Amniotic epithelial cell (primary cell): Measurements from ENCODE around the gene C1orf116.

Experiments
- DNase-seq: peaks from one replicate; pipeline ENCODE4 v3.0.0-alpha.2; 2010; ENCODE audit warnings: low read depth

Gene C1orf116

DNA sequence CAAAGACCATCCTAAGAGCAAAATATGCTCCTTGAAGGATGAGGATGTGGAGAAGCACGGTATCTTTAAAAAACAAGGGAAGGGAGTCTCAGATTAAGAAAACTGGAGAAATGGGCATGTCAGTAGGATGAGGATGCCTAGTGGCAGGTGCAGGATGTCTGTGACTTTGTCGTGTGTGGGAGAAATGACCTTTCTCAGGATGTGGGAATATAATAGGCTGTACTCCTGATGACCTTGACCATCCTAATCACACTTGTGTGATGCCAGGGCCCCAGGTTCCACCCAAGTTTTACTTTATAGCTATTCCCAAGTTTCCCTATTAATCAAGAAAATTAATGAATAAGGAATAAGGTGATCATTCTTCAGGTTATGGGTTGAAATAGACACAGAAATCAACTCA lies 12.9 kb downstream of the C1orf116 start:
- no peak for DNase-seq

DNA sequence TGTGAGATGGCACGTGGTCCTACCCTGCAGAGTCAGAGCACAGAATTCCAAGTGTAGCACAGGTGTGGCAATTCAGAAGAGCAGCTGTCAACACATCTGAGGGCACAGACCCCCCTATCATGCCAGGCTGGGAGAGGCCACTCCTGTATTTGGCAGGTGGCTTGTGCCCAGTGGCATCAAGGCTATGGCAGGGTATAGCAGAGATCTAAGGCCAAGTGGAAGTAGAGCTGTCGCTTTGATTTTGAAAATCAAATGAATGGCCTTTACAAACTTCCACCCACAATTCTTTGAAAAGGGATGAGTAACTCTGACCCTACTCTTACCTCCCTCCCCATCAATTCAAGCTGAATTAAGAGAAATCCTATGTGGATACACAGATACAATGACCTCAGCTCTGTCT lies 13.4 kb downstream of the C1orf116 start:
- no peak for DNase-seq

DNA sequence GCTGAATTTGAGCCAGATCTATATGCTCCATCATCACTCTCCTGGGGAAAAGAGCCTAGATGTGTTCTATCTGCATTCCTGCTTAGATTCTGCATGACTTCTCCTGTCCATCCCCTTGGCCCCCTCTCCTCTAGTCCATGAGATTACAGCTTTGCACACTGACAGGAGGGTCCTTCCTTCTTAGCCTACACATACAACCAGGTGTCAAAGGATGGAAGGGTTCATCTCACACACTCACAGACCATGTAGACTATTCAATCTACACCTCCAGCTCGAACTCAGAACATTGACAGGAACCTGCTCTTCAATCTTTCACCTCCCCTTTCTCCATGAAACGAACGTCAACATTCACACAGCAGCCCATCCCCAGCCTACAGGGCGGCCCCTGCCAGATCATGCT lies 13.8 kb downstream of the C1orf116 start:
- no peak for DNase-seq

DNA sequence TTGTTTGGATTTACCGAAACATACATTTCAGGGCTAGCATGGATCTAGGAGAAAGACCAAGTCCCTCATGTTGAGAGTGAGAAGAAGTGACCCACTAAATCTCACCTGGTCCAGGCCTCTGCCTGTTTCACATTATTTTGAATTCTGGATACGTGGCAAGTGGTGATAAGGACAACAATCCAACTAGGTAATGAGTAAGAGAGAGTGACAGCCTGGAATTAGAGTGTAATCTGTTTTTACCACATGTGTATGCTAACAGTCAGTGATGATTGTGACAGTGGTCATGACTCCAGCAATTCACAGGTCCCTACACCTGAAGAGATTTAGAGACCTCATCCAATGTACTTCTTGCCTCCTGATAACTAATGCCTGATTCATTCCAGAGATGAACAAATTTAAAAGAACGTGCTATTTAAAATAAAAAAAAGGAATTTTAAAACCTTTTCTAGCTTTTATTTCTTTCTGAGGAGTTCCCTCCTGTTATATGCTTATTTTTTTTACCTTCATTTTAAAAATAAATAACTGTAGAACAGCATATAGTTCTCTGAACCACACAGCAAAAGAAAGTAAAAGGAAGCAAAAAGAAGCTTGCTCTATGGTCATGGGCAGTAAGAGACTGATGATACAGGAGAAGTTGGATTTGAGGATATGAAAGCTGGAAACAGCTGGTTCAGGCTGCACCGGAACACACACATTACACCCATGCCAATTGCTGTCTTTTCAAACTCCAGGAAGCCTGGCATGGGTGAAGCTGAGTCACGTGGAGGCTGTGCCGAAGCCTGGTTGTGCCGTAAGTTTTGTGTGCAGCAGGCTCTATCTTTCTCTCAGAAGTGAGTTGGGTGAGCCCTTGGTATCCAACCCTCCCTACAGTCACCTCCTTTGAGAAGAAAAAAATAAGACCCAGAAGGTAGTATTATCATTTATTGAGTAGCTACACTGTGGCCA lies 14.7 kb downstream of the C1orf116 start:
- no peak for DNase-seq

DNA sequence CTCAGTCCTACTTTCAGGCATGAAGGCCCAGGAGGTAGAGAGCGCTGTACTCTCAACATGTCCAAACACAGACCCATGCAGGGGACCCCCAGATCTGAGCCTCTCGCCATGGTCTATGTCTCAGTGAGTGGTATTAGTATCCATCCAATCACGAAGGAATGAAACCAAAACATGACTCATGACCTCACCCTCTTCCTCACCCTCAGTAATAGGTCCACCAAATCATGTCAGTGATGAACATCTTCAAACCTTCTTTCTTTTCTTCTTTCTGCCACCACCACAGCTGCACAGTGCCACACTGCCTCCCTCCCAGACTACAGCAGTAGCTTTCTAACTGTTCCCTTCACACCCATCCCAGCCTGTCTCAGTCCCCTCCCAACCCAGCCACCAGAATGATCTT lies 16.8 kb downstream of the C1orf116 start:
- DNase-seq = no peak

DNA sequence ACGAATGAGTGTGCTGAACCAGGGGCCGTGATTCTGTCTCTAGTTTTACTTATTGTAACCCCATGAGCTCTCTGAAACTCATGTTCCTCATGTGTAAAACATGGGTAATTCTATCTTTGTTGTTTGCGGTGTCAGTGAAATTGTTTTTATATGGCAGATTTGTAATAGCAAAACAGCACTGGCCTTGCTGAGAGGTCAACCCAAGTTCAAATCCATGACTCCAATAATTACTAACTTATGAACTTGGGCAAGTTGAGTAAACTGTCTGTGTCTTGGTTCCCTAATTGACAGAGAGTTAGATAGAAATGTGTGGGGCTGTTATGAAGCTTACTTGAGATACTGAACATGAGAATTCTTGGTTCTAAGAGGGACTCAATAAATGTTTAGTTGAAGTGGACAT lies 17.8 kb downstream of the C1orf116 start:
- DNase-seq = no peak

DNA sequence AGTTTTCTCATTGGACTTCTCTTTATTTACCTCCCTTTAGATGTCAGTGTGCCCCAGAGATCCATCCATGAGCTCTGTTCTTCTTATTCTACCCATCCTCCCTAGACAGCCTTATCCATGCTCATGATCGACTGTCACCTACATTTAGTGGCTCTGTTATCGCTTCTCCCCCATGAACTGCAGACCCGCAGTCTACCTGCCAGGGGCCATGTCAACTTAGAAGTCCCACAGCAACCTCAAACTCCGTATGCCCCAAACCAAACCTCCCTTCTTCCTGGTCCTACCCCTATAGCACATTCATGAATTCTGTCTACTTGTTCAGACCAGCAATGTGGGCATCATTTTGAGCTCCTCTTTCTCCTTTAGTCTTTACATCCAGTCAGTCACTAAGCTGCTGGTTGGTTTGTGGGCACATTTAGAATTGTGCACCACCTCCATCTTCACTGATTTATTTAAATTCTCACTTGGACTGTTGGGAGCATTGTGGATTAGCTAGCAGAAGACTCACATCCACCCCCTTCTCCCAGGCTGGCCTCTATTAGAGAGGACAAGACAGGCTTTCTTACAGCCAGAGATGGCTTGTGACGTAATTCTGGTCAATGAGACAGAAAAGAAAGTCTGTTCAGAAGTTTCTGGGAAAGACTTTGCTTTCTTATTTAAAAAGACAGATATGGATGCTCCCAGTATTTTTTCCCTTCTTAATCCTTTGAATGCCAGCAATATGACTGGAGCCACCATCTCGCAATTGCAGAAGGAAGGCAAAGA lies 19.1 kb downstream of the C1orf116 start:
- no peak for DNase-seq

DNA sequence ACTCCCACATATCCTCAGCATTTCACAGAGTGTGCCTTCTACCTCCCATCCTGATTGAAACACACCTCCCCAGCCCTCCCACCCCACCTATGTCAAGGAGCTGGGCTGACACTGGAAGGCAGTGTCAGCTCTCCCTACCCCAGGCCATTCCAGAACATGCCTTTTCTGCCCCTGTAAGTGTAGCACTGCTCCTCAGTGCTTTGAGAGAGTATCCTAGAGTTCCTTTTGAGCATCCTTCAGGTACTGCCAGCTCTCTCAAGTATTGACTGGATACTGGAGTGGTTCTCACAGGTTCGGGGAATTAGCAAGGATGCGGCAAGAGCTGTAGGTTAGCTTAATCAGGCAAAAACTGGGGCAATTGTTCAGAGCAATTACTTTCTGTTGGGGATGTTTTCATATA lies 21.8 kb downstream of the C1orf116 start:
- no peak for DNase-seq

DNA sequence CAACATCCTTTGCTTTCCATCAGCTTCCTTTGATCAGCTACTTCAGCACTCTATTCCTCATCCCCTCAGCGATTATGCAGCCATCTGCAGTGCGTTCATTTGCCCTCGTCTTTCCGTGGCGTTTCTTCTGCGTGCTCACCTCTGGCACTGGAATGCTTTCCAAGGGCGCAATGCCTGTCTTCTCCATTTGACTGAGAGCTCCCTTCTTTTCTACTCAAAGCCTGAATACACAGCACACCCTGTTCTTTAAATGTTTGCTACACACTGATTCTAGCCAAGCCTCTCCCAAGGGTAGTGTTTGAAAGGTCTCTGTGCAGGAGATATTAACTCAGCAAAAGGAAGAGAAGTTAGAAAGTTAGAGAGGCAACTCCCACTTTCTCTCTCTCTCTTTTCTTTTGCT lies 22.6 kb downstream of the C1orf116 start:
- DNase-seq = no peak

DNA sequence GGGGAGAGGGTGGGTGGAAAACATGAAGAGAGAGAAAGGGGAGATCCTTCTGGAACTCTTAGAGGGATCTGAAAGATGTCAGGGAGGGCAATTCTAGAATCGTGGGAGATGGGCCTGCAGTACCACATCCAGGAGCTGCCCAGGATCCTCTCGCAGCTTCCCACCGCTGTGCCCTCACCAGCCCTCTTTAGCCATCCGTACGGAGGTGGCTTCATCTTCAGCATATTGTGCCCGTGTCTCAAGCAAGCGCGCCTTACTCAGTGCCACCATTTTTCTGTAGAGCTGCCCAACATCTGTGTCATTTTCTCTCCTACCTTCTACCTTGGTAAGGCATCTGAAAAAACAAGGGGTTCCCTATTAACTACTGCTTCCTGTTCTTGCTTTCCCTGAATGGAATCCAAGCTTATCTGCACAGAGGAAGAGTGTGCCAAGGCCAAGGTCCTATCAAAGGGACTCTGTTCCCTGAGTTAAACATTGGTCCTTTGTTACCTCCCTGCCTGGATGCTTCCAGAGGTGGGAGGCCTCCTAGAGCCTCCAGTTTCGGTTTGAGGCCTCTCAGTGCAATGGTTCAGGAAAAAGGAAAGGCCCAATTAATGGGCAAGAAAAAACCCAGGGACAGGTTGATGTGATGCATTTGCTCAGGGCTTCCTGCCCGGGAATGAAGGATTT lies 23.2 kb downstream of the C1orf116 start:
- no peak for DNase-seq

DNA sequence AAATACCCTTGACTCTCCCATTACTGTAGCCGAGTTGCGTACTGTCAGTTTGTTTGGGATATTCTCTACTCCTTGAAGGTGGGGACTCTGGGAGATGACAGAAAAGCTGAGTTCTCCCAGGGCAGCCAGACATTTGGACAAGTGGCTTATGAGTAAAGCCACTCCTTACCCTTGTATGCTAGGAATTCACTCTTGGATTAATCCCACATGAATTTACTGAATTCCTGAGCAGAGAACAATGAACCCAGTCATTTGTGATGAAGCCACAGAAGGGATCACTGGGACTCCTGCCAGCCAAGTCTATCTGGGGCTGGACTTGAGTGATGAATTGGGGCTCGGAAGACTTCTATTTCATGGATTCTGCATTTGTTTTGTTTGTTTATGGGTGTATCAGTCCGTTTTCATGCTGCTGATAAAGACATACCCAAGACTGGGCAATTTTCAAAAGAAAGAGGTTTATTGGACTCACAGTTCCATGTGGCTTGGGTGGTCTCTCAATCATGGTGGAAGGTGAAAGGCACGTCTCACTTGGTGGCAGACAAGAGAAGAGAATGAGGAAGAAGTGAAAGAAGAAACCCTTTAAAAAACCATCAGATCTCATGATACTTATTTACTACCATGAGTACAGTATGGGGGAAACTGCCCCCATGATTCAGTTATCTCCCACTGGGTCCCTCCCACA lies 25.1 kb downstream of the C1orf116 start:
- DNase-seq = peak; percentile 93

DNA sequence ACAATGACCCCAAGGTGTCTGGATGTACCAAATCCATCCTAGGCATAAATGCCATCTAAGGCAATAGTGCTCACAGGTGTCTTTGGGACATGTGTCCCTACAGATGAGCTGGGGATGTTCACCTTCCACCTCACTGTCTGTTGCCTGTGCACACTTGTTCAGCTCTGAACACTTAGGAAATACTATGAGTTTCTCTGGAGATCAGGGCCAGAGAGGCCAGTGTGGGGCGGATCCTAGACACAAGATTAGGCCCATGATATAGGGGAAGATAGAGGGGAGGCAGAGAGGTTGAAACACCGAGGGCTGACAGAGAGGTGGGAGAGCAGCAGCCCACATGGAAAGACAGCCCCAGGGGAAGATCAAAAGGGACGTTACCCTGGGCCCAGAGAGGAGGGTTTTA lies 25.6 kb downstream of the C1orf116 start:
- no peak for DNase-seq

DNA sequence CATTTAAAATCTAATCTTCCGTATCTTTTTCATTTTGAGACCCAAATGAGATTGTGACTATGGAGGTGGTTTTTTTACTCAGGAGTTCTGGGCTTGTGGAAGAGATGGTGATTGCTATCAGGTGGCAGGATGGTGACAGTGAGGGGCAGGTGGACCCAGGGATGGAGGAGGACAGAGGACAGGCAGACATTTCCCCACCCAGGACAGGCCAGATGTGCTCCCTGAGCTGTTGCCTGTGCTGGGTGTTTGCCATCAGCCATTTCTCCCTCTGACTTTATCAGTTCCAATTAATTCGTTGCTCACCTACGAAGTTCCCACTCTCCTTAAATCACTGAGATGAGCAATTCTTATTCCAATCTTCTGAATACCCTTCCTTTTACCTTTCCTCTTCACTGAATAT lies 26.5 kb downstream of the C1orf116 start:
- no peak for DNase-seq

DNA sequence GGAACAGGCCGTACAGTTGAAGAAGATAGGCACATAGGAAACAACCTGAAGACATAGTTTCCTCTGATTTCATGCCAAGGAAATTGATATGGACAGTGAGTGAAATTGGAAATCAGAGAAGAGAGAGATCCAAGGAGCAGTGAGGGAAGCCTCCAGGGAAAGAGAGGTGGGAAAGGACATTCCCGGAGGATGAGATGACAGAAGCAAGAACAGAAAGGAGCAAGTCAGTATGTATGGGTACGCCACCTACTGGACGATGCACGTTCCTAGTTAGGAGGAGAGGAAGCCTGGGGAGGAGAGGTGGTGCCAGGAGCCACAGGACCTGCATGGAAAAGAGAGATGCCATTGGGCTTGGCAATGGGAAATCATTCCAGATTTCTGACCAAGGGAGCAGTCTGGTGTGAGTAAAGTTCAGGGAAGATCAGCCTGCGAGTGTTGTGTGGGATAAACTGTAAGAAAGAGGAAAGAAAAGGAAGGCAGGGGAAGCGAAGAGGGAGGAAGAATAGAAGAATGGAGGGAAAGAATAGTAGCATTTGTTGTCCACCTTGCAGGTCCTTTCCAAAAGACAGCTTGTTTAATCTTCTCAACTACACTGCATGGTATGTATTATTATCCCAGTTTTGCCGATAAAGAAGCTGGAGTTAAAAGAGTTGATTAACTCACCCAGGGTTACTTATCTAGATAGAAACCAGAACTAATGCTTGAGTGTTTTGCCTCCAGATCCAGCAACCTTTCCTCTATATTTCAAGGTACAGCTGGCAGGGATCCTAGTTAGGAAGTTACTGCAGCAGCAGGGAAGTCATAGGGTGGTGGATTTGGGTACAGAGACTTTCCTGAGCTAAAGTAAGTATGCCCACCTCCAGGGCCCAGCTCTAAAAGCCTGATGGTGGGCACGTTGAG lies 27.4 kb downstream of the C1orf116 start:
- DNase-seq = peak; percentile 79

DNA sequence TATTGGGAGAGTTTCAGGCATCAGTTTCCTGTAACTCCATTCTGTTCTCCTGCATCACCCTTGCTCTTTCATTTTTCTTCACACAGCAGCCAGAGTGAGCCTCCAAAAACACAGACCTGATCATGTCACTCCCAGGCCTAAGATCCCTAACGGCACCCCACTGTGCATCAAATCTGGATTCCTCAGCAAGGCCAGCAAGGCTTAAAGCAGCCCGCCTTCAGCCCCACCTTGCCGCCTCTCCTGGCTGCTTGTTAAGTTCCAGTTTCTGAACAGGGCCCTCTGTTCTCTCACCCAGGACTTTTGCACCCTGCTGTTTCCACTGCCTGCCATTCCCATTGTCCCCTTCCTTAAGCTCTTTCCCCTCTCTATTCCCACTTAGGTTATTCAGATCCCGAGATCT lies 29.3 kb downstream of the C1orf116 start:
- no peak for DNase-seq

DNA sequence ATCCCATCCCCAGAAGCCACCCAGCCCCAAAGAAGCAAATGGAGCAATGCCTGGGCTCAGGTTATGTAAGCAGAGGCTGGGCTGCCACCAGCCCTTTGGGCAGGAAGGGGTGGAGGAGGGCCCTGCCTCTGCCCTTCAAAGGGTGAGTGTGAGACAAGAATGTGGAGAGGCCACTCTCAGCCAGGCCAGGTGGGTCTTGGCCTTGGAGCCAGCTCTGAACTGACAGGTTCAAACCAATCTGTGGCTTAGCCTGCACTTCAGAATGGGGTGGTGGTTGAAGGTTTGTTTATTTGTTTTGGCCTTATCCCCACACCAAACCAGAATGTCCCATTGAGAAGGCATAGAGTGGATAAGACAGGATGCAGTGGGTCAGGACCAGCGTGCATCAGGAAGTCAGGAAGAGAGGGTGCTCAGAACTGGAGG lies 29.8 kb downstream of the C1orf116 start:
- DNase-seq = no peak

DNA sequence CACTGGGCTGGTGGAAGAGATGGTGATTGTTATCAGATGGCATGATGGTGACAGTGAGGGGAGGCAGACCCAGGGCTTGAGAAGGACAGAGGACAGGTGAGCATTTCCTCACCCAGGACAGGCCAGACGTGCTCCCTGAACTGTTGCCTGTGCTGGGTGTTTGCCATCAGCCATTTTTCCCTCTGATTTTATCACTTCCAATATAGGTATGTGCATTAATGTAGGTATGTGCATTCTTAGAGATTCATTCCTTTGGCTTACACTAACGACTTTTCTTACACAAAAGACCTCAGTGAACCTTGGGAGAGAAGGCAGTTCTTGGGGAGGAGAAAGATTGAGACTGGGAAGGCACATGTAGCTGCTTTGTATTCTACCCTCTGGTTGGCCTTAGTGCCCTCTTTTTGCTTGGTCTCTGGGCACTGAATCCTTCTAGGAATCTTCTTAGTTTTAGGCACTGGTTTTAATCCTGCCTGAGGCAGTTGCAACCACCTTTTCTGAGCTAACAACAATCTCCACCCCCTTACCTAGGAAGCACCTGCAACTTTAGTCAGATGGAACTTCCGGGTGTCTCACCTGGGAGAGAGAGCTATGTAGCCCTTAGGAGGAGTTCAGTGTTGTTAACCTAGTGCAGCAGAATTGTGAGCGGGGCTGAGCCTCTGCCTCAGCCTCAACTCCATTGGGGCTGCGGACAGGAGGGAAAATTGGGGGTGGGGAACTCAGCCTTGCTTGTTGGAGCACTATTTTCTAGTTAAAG lies 30.9 kb downstream of the C1orf116 start:
- DNase-seq = no peak

DNA sequence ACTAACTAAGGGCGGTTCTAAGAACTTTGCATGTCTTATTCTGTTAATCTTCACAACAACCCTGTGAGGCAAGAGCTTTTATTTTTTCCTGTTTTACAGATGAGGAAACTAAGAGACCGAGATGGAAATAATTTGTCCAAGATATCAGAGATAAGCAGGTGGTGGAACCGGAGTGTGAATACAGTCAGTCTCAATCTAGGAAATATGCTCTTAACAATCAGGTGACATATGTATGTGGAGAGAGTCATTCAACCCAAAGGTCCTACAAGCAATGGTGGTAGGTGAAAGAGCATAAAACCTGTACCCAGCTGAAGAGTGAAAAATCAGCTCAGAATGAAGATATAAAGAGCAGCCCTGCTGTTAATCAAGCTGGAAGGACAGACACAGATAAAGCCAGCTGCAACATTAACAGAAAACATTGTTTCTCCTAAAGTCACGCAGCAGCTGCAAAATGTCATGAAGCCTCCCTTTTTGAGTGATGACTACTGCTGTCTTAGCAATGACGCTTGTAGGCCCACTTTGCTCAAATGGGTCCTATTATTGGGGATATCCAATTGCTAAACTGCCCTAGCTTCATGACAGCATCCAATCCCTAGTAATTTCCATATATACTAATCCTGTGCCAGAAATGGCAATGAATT lies 31.8 kb downstream of the C1orf116 start:
- DNase-seq = no peak

DNA sequence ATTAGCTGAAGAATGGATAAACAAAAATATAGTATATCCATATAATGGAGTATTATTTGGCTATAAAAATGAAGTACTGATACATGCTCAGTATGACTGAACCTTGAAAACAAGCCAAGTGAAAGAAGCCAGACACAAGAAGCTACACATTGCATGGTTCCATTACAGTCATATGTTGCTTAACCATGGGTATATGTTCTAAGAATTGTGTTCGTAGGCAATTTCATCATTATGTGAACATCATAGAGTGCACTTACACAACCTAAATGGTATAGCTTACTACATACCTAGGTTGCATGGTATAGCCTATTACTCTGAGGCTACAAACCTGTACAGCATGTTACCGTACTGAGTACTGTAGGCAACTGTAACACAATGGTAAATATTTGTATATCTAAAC lies 33.7 kb downstream of the C1orf116 start:
- no peak for DNase-seq

DNA sequence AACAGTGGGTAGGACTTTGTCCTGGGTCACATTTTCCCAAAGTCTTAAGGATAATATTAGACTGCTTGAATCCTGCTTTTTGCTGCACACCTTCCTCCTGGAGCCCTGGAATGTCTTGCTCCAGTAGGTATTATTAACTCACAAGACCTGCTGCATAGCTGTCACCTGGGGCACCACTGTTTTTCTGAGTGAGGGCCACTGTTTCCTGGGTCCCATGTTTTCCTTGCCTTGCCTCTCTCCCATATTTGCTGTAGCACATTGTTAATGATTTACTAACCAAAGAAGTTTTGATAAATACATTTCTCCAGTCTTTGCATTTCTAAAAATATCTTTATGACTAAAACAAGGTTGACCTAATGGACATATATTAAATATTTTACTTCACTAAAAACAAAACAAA lies 39.8 kb downstream of the C1orf116 start:
- DNase-seq = no peak
